ENCODE data around the gene ACY1. TPM values are rescaled to one million over a fixed set of nuclear protein-coding genes. Genes with fewer than 3 reads are reported as not detected.
A peak's percentile ranks its signal among the peaks of the same experiment; 100 is the strongest.

The ACY1 gene
- total RNA-seq, 1 donor from 2014 or later: 13.2 TPM

GRCh38 chr3:51983578-51984268 is 388 bp downstream of the ACY1 start:
- TF ChIP-seq CTCF (IDR thresholded peaks at IDR 0.05; ENCODE audit: partially characterized antibody, unreplicated experiment): no peak
- no peaks in the 10 kb centered on the region for H3K36me3 Mint-ChIP-seq (ENCODE audit: unreplicated experiment)
- H3K4me3 Mint-ChIP-seq (ENCODE audit: unreplicated experiment): peak overlapping the region; percentile 82
- H3K9me3 Mint-ChIP-seq (ENCODE audit: unreplicated experiment): no peaks in the 10 kb centered on the region
- peak overlapping the region; percentile 43 for H3K27ac Mint-ChIP-seq (ENCODE audit: unreplicated experiment)
- H3K27me3 Mint-ChIP-seq (ENCODE audit: unreplicated experiment): no peaks in the 10 kb centered on the region
- DNase-seq: no peak
- peaks cover 5% of the 10 kb centered on the region for H3K4me1 Mint-ChIP-seq (ENCODE audit: low read depth, unreplicated experiment)

- Mint-ChIP-seq H3K27me3 (ENCODE audit: unreplicated experiment) (no peaks in the 10 kb centered on the region), H3K4me1 (ENCODE audit: low read depth, unreplicated experiment) (peaks cover 5% of the 10 kb centered on the region), H3K9me3 (ENCODE audit: unreplicated experiment) (peaks cover 2% of the 10 kb centered on the region), H3K4me3 (ENCODE audit: unreplicated experiment) (peak overlapping the region; percentile 70), H3K27ac (ENCODE audit: unreplicated experiment) (no peak overlapping the region), H3K36me3 (ENCODE audit: unreplicated experiment) (no peaks in the 10 kb centered on the region)
- DNase-seq: no peak
- no peak for TF ChIP-seq CTCF (IDR thresholded peaks at IDR 0.05; ENCODE audit: partially characterized antibody, unreplicated experiment)
Measured at GRCh38 chr3:51984269-51984647, 923 bp downstream of the ACY1 start.

- H3K36me3 Mint-ChIP-seq (ENCODE audit: unreplicated experiment): no peaks in the 10 kb centered on the region
- H3K9me3 Mint-ChIP-seq (ENCODE audit: unreplicated experiment): peaks cover 2% of the 10 kb centered on the region
- no peaks in the 10 kb centered on the region for H3K27me3 Mint-ChIP-seq (ENCODE audit: unreplicated experiment)
- H3K4me1 Mint-ChIP-seq (ENCODE audit: low read depth, unreplicated experiment): peaks cover 5% of the 10 kb centered on the region
- H3K27ac Mint-ChIP-seq (ENCODE audit: unreplicated experiment): no peak overlapping the region
- no peak for TF ChIP-seq CTCF (IDR thresholded peaks at IDR 0.05; ENCODE audit: partially characterized antibody, unreplicated experiment)
- no peak overlapping the region for H3K4me3 Mint-ChIP-seq (ENCODE audit: unreplicated experiment)
- DNase-seq: no peak
Measured at GRCh38 chr3:51985063-51985462, 1.7 kb downstream of the ACY1 start.

DNA sequence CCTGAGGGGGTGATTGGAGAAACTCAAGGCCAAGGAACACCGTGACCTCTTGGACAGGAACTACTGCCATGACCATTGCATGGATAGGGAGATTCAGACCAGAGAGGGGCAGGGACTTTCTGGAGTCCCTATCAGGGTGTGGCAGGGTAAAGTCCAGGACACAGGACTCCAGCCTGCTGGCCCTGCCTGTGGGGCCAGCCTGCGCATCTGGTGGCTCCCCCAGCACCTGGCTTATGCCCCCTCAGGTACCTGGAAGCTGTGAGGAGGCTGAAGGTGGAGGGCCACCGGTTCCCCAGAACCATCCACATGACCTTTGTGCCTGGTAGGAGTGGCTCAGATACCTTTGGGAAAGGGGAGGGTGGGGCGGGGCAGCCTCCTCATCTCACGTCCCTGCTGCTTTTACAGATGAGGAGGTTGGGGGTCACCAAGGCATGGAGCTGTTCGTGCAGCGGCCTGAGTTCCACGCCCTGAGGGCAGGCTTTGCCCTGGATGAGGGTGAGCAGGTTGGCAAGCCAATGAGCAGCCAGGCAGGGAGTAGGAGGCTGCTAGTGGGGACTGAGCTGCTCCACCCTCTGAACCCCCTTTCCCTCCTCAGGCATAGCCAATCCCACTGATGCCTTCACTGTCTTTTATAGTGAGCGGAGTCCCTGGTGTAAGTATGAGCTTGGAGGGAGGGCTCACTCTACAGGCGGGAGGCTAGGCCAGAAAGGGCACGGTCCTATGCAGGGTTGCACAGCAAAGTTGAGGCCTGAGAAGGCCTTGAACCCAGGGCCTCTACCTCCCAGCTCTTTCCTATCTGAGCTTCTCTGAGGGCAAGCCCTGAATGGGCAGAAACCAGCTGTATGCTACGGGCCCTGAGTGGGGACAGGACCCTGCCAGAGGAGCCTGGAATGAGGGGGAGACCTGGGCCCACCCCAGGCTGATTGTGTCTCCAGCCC is 2.9 kb downstream of the ACY1 start:
- H3K27me3 Mint-ChIP-seq (ENCODE audit: unreplicated experiment): no peaks in the 10 kb centered on the region
- no peaks in the 10 kb centered on the region for H3K36me3 Mint-ChIP-seq (ENCODE audit: unreplicated experiment)
- H3K4me1 Mint-ChIP-seq (ENCODE audit: low read depth, unreplicated experiment): peaks cover 6% of the 10 kb centered on the region
- TF ChIP-seq CTCF (IDR thresholded peaks at IDR 0.05; ENCODE audit: partially characterized antibody, unreplicated experiment): no peak
- H3K4me3 Mint-ChIP-seq (ENCODE audit: unreplicated experiment): no peak overlapping the region
- no peak overlapping the region for H3K27ac Mint-ChIP-seq (ENCODE audit: unreplicated experiment)
- peaks cover 2% of the 10 kb centered on the region for H3K9me3 Mint-ChIP-seq (ENCODE audit: unreplicated experiment)
- DNase-seq: no peak

GRCh38 chr3:51987568-51987967 is 4.2 kb downstream of the ACY1 start:
- TF ChIP-seq CTCF (IDR thresholded peaks at IDR 0.05; ENCODE audit: partially characterized antibody, unreplicated experiment): no peak

More at GRCh38 chr3:51987568-51987967, 4.2 kb downstream of the ACY1 start:
- no peak overlapping the region for H3K27ac Mint-ChIP-seq (ENCODE audit: unreplicated experiment)
- H3K36me3 Mint-ChIP-seq (ENCODE audit: unreplicated experiment): peaks cover 2% of the 10 kb centered on the region
- no peak for DNase-seq
- no peak overlapping the region for H3K4me3 Mint-ChIP-seq (ENCODE audit: unreplicated experiment)
- H3K4me1 Mint-ChIP-seq (ENCODE audit: low read depth, unreplicated experiment): peaks cover 4% of the 10 kb centered on the region
- peaks cover 2% of the 10 kb centered on the region for H3K9me3 Mint-ChIP-seq (ENCODE audit: unreplicated experiment)
- no peaks in the 10 kb centered on the region for H3K27me3 Mint-ChIP-seq (ENCODE audit: unreplicated experiment)

Measured in glutamatergic neuron (in vitro differentiated cells).